Measurements from ENCODE around the gene ERC2. TPM values are rescaled to one million over a fixed set of nuclear protein-coding genes. Genes with fewer than 3 reads are reported as not detected.

ERC2 gene
- polyA plus RNA-seq, 1 experiment, result 0.07 TPM

GRCh38 chr3:56107157-56107556 lies 361.1 kb downstream of the ERC2 start:
- TF ChIP-seq, protein P1, sequence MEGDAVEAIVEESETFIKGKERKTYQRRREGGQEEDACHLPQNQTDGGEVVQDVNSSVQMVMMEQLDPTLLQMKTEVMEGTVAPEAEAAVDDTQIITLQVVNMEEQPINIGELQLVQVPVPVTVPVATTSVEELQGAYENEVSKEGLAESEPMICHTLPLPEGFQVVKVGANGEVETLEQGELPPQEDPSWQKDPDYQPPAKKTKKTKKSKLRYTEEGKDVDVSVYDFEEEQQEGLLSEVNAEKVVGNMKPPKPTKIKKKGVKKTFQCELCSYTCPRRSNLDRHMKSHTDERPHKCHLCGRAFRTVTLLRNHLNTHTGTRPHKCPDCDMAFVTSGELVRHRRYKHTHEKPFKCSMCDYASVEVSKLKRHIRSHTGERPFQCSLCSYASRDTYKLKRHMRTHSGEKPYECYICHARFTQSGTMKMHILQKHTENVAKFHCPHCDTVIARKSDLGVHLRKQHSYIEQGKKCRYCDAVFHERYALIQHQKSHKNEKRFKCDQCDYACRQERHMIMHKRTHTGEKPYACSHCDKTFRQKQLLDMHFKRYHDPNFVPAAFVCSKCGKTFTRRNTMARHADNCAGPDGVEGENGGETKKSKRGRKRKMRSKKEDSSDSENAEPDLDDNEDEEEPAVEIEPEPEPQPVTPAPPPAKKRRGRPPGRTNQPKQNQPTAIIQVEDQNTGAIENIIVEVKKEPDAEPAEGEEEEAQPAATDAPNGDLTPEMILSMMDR (IDR thresholded peaks at IDR 0.05; ENCODE audit: low read depth, low read length), result no peak
- Histone ChIP-seq H3K9me3 (ENCODE audit: control insufficient read depth, insufficient read depth, low read length) (no peaks in the 10 kb centered on the region), H3K27me3 (ENCODE audit: control insufficient read depth, insufficient read depth, low read length) (peaks cover 2% of the 10 kb centered on the region), H3K4me3 (ENCODE audit: low read depth, low read length) (no peak overlapping the region), H3K27ac (ENCODE audit: low read depth, low read length) (no peak overlapping the region)
- POLR2A ChIA-PET, result no interaction called here
- CTCF ChIA-PET, result no interaction called here
- no peak for DNase-seq (ENCODE audit: low read depth, low spot score)

DNA sequence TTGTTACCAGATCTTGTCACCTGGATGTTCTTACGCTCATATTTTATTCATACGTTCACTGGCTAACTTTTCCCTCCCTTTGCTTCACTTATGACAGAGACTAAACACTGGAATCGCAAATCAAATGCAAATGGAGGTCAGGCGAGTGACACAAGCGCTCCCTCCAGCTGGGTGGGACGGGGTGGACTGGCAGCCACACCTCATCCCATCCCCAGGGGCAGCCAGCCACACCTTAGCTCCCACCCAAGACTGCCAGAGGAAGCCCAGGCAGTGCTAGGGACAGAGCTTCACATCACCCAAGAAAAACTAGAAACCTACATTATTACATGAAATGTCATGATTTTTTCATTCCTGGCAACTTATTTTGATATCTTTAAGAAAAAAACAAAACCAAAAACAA lies 366.2 kb downstream of the ERC2 start:
- POLR2A ChIA-PET, result no interaction called here
- TF ChIP-seq, protein P1 (IDR thresholded peaks at IDR 0.05; ENCODE audit: low read depth, low read length), result no peak
- CTCF ChIA-PET, result no interaction called here
- no peaks in the 10 kb centered on the region for H3K9me3 ChIP-seq (ENCODE audit: control insufficient read depth, insufficient read depth, low read length)
- no peak for DNase-seq (ENCODE audit: low read depth, low spot score)
- H3K27ac ChIP-seq (ENCODE audit: low read depth, low read length), result no peak overlapping the region
- no peaks in the 10 kb centered on the region for H3K27me3 ChIP-seq (ENCODE audit: control insufficient read depth, insufficient read depth, low read length)
- H3K4me3 ChIP-seq (ENCODE audit: low read depth, low read length), result no peak overlapping the region

DNA sequence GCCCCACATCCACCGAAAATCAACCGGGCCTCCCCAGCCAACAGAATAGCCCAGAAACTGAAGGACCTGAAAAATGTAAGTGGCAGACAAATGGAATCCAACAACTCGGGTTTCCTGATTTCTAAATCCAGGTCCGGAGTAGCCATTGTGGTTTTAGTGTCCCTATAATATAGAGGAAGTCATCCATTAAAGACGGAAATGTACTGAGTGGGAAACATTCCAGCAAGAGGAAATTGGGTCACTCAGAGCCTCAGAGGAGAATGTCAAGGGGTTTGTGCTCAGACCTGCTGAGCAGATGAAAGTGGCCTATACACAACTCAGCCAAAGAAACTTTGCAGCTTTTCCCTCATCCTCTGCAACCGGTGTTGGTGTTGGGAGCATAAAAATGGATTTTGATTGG lies 366.7 kb downstream of the ERC2 start:
- ChIA-PET POLR2A (no interaction called here), CTCF (no interaction called here)
- Histone ChIP-seq H3K27ac (ENCODE audit: low read depth, low read length) (no peak overlapping the region), H3K27me3 (ENCODE audit: control insufficient read depth, insufficient read depth, low read length) (no peaks in the 10 kb centered on the region), H3K9me3 (ENCODE audit: control insufficient read depth, insufficient read depth, low read length) (no peaks in the 10 kb centered on the region), H3K4me3 (ENCODE audit: low read depth, low read length) (no peak overlapping the region)
- no peak for DNase-seq (ENCODE audit: low read depth, low spot score)
- TF ChIP-seq, protein P1 (IDR thresholded peaks at IDR 0.05; ENCODE audit: low read depth, low read length), result no peak

- TF ChIP-seq, protein P1 (IDR thresholded peaks at IDR 0.05; ENCODE audit: low read depth, low read length), result no peak
- CTCF ChIA-PET, result no interaction called here
Observed at GRCh38 chr3:56096999-56097398, 371.3 kb downstream of the ERC2 start.

GRCh38 chr3:56094170-56094569 lies 374.1 kb downstream of the ERC2 start:
- Histone ChIP-seq H3K27me3 (ENCODE audit: control insufficient read depth, insufficient read depth, low read length) (no peaks in the 10 kb centered on the region), H3K27ac (ENCODE audit: low read depth, low read length) (no peak overlapping the region), H3K4me3 (ENCODE audit: low read depth, low read length) (no peak overlapping the region), H3K9me3 (ENCODE audit: control insufficient read depth, insufficient read depth, low read length) (no peaks in the 10 kb centered on the region)
- DNase-seq (ENCODE audit: low read depth, low spot score), result no peak
- ChIA-PET POLR2A (no interaction called here), CTCF (no interaction called here)
- TF ChIP-seq, protein P1 (IDR thresholded peaks at IDR 0.05; ENCODE audit: low read depth, low read length), result no peak

More at GRCh38 chr3:56096999-56097398, 371.3 kb downstream of the ERC2 start:
- no peaks in the 10 kb centered on the region for H3K27me3 ChIP-seq (ENCODE audit: control insufficient read depth, insufficient read depth, low read length)
- DNase-seq (ENCODE audit: low read depth, low spot score), result no peak
- POLR2A ChIA-PET, result no interaction called here
- no peak overlapping the region for H3K4me3 ChIP-seq (ENCODE audit: low read depth, low read length)
- no peaks in the 10 kb centered on the region for H3K9me3 ChIP-seq (ENCODE audit: control insufficient read depth, insufficient read depth, low read length)
- no peak overlapping the region for H3K27ac ChIP-seq (ENCODE audit: low read depth, low read length)
